Skeletal muscle satellite cell (primary cell): ENCODE results near the gene EDARADD. TPM values are rescaled to one million over a fixed set of nuclear protein-coding genes. Genes with fewer than 3 reads are reported as not detected.
"Not testable (repeated sequence)": the region's sequence is repeated elsewhere in the genome, so short reads cannot be mapped to it uniquely, and the experiment has no call there.

Source experiments
- H3K27me3 ChIP-seq: 2 replicates; pipeline ENCODE4 v1.7.0; 2013; ENCODE audit warnings: low read length; ENCODE audit not compliant: control insufficient read depth, insufficient read depth
- H3K36me3 ChIP-seq: 2 replicates; pipeline ENCODE4 v1.7.0; 2013; ENCODE audit warnings: mild to moderate bottlenecking, control low read depth, low read length; ENCODE audit not compliant: insufficient read depth
- H3K4me1 ChIP-seq: 2 replicates; pipeline ENCODE4 v1.7.0; 2013; ENCODE audit warnings: low read length; ENCODE audit not compliant: control insufficient read depth, insufficient read depth
- H3K4me2 ChIP-seq: 2 replicates; pipeline ENCODE4 v1.7.0; 2013; ENCODE audit warnings: mild to moderate bottlenecking, low read length
- H3K4me3 ChIP-seq: 2 replicates; pipeline ENCODE4 v1.7.0; 2013; ENCODE audit warnings: low read length
- H3K9ac ChIP-seq: 2 replicates; pipeline ENCODE4 v1.7.0; 2013; ENCODE audit warnings: mild to moderate bottlenecking, low read depth, low read length, moderate library complexity
- H3K9me3 ChIP-seq: replicated peaks from 2 replicates; pipeline ENCODE4 v1.7.0; 2013; ENCODE audit warnings: mild to moderate bottlenecking, control low read depth, low read length
- total RNA-seq: library from RNA; depleted of rRNA; stranded (reverse); fragments of >200 nt; gene quantifications from 2 replicates; pipeline ENCODE4 v1.2.3, GENCODE V29; 2012; rRNA removed

Gene EDARADD
- not detected in 2 replicates for total RNA-seq

DNA sequence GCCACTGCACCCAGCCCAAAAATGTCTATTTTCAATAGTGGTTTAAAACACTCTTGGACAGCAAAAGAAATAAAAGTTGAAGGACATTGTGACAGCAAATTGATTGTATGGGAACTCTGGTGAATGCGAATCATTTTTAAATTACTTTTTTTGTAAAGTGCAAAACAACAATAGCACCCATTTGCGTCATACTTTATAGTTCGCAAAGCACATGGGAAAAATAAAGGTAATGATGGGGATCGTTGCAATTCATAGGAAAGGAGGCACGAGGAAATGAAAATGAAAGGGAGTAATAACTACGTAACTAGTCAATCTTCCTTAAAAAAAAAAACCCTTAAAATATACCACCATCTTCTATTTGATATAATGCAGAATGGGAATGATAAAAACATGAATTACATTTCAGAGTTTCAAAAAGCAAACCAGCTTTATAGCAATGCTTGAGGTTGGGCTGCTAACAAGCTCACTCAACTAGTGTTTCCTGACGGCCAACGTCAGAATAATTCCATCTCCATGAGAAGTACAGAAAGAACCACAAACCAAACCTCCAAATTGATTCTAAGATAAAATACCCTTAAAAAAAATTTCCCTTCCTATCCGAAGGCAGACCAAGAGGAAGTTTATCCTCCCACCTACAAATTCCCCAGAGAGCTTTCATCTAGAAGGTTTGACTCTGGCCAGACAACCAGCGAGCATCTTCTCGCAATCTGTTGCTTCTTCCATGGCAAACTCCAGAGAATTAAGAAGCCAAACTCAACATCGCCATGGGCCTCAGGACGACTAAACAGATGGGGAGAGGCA is at the start of gene EDARADD:
Gene EDARADD (plus strand): TSS at position 606 of the 801 bp plus-strand sequence. CDS start 159 bp downstream, at position 765.
- Histone ChIP-seq H3K9me3 (no peaks in the 10 kb centered on the region), H3K27me3 (peaks cover 37% of the 10 kb centered on the region), H3K9ac (peak within 1 kb of the TSS; percentile 21), H3K36me3 (no peaks in the 10 kb centered on the region), H3K4me1 (no peaks in the 10 kb centered on the region), H3K4me3 (peak within 1 kb of the TSS; percentile 74), H3K4me2 (peak within 1 kb of the TSS; percentile 94)

DNA sequence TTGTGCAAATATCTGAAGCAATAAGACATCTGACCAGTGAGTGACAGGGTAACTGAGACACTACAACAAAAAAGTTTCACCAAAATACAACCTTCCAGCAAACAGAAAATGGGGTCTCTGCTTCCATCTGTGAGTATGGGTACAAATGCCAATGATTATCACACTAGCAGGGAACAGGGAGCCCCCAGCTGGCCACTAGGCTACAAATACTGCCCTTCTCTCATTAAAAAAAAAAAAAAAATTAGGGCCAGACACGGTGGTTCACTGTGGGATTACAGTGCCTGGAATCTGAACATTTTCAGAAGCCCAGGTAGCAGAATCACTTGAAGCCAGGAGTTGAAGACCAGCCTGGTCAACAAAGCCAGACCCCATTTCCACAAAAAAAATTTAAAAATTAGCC is 48.4 kb upstream of the EDARADD start:
- no peak overlapping the region for H3K9ac ChIP-seq
- no peak overlapping the region for H3K4me3 ChIP-seq
- H3K9me3 ChIP-seq, result no peaks in the 10 kb centered on the region
- no peaks in the 10 kb centered on the region for H3K36me3 ChIP-seq
- no peaks in the 10 kb centered on the region for H3K4me1 ChIP-seq
- H3K27me3 ChIP-seq, result no peaks in the 10 kb centered on the region
- H3K4me2 ChIP-seq, result no peak overlapping the region

DNA sequence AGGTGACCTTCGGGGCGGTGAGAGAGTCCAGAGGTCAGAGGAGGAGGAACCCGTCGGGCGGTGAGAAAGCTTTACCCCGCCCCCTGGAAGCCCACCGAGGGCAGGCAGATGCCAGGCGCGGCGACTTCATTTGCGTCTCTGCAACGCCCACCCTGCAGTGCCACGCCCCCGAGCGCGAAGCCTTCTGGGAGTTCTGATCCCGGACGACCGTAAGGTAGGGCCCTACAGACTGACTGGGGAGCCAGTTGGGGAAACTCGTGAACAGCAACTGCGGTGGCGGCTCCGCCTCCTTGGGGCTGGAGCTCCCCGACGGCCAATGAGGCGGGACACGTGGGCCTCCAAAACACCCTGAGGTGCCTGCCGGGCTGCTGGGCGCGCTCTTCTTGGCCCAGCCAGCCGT is 46.0 kb upstream of the EDARADD start:
- H3K4me2 ChIP-seq, result no peak overlapping the region
- H3K27me3 ChIP-seq, result no peaks in the 10 kb centered on the region
- H3K9me3 ChIP-seq, result no peaks in the 10 kb centered on the region
- no peak overlapping the region for H3K9ac ChIP-seq
- H3K4me3 ChIP-seq, result no peak overlapping the region
- no peaks in the 10 kb centered on the region for H3K4me1 ChIP-seq
- H3K36me3 ChIP-seq, result no peaks in the 10 kb centered on the region

DNA sequence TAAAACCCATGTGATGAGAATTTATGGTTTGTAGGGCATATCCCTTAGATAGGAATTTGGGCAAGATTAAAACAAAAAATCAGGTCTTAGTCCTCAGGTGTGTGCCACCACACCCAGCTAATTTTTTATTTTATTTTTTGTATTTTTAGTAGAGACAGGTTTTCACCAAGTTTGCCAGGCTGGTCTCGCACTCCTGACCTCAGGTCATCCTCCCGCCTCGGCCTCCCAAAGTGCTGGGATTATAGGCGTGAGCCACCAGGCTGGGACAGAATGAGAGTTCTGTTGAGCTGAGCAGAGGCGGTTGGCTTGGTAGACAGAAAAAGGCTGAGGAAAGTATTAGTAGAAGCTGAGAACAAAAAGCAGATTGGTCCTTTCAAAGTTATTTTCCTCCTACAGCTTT is 43.8 kb upstream of the EDARADD start:
- H3K4me3 ChIP-seq, result no peak overlapping the region
- H3K4me1 ChIP-seq, result no peaks in the 10 kb centered on the region
- H3K4me2 ChIP-seq, result no peak overlapping the region
- no peaks in the 10 kb centered on the region for H3K27me3 ChIP-seq
- no peaks in the 10 kb centered on the region for H3K36me3 ChIP-seq
- no peak overlapping the region for H3K9ac ChIP-seq
- no peaks in the 10 kb centered on the region for H3K9me3 ChIP-seq

DNA sequence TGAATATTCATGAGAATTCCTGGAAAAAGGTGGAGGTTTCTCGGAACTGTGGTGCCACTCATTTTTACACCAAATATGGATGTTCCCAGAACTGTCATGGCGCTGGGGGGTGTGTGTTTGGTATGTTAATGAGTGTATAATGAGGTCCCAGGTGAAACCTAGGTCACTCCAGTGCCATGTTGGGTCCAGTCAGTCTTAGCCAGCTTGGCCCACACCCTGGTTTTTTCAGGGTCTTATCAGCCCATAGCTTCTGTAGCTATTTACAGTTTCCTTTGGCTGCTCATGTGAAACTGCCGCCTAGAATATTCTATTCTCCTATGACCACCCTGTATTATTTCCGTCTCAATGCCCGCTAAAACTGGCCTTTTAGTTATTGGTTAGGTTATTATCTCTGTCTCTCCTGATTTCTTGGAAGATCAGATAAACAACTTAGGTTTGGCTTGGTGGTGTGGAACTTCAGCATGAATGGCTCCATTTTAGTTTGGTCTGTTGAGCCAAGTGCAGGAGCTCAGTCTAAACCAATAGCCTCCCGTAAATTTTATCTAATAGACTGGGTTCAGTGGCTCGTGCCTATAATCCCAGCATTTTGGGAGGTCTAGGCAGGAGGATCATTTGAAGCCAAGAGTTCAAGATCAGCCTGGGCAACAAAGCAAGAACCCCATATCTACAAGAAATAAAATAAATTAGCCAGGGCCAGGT is 42.1 kb upstream of the EDARADD start:
- H3K27me3 ChIP-seq, result no peaks in the 10 kb centered on the region
- H3K9ac ChIP-seq, result no peak overlapping the region
- no peak overlapping the region for H3K4me3 ChIP-seq
- no peak overlapping the region for H3K4me2 ChIP-seq
- H3K36me3 ChIP-seq, result no peaks in the 10 kb centered on the region
- H3K4me1 ChIP-seq, result no peaks in the 10 kb centered on the region
- H3K9me3 ChIP-seq, result no peaks in the 10 kb centered on the region

DNA sequence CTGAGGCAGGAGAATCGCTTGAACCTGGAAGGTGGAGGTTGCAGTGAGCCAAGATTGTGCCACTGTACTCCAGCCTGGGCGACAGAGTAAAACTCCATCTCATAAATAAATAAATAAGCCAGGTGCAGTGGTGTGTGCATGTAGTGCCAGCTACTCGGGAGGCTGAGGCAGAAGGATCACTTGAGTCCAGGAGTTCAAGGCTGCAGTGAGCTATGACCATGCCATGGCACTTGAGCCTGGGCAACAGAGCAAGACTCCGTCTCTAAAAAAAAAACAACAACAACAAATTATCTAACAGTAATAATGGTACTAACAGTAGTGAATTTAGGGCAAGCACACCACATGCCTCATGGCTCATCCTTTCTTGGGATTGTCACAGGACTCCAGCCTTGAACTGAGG is 41.3 kb upstream of the EDARADD start:
- not testable (repeated sequence) for H3K4me2 ChIP-seq, H3K4me1 ChIP-seq, H3K36me3 ChIP-seq, H3K9me3 ChIP-seq, H3K4me3 ChIP-seq, H3K9ac ChIP-seq, H3K27me3 ChIP-seq

DNA sequence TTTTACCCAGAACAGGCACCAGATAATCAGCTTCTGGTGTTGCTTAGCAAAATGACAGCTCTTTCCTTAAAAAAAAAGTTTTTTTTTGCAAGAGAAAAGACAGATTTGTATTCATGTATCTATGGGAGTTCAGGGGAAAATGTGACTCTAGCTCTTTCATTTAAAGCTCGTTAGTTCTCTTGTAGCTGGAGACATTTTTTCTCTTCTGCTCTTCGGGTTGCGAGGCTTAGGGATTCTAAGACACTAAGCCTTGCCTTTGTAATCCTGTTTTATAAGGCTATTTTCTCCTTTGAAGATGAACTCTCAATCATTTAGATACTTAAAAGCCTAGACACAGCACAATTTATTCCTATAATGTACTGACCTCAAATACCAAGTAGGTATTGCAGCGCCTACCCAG is 40.3 kb upstream of the EDARADD start:
- no peak overlapping the region for H3K4me3 ChIP-seq
- H3K27me3 ChIP-seq, result no peaks in the 10 kb centered on the region
- no peak overlapping the region for H3K9ac ChIP-seq
- H3K4me1 ChIP-seq, result no peaks in the 10 kb centered on the region
- no peaks in the 10 kb centered on the region for H3K9me3 ChIP-seq
- H3K4me2 ChIP-seq, result no peak overlapping the region
- H3K36me3 ChIP-seq, result no peaks in the 10 kb centered on the region

DNA sequence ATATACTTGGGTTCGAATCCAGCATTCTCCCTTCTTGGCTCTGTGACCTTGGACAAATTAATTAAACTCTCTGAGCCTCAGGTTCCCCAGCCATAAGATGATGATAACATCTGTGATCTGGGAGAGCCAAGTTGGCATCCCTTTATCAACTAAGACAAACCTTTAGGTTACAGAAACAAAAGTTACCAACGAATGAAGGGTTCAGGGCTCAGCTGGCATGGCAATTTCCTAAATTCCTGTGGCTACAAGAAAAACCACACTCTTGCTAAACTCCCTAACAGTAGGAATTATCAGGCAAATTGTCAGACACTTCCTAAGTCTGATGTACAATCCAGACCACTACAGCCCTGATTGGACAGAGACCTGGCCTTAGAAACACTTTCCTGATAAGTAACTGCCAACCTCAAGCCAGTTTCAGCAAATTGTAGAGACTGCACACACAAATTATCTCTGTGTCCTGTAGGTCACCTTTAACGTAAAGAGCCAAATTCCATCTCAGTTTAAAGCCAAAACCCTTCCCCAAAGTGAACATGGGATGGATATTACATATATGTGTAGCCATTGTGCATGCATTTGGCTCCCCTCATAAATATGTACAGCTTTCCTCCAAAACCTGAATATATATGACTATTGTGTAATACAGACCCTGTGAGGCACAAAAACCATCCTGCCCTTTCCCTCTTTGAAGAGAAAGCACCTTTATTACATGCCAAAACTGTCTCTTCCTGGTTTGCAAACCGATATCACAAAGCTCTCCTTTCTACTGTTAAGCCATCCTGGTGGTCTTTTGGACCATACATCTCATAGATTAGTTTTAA is 39.5 kb upstream of the EDARADD start:
- Histone ChIP-seq H3K36me3 (no peaks in the 10 kb centered on the region), H3K27me3 (no peaks in the 10 kb centered on the region), H3K9ac (no peak overlapping the region), H3K9me3 (no peaks in the 10 kb centered on the region), H3K4me2 (no peak overlapping the region), H3K4me1 (no peaks in the 10 kb centered on the region), H3K4me3 (no peak overlapping the region)

DNA sequence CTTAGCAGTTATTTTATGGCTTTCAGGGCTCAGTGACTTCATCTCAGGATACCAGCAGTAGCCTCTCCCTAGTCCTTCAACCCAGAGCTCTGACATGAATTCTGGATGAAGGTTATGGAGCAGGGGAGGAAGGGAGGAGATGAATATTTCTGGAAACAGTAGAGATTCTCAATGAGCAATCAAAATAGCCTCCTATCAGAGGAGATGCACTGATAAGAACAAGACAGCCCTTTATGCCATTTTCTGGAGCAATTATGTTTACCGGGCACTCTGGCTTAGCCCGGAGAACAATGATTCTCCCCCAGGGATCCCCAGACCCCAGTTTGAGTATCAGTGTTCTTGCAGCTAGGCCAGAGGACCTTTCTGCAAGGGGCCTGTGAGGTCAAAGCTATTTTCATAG is 37.9 kb upstream of the EDARADD start:
- Histone ChIP-seq H3K4me2 (no peak overlapping the region), H3K9ac (no peak overlapping the region), H3K4me1 (no peaks in the 10 kb centered on the region), H3K4me3 (no peak overlapping the region), H3K27me3 (no peaks in the 10 kb centered on the region), H3K9me3 (no peaks in the 10 kb centered on the region), H3K36me3 (no peaks in the 10 kb centered on the region)

DNA sequence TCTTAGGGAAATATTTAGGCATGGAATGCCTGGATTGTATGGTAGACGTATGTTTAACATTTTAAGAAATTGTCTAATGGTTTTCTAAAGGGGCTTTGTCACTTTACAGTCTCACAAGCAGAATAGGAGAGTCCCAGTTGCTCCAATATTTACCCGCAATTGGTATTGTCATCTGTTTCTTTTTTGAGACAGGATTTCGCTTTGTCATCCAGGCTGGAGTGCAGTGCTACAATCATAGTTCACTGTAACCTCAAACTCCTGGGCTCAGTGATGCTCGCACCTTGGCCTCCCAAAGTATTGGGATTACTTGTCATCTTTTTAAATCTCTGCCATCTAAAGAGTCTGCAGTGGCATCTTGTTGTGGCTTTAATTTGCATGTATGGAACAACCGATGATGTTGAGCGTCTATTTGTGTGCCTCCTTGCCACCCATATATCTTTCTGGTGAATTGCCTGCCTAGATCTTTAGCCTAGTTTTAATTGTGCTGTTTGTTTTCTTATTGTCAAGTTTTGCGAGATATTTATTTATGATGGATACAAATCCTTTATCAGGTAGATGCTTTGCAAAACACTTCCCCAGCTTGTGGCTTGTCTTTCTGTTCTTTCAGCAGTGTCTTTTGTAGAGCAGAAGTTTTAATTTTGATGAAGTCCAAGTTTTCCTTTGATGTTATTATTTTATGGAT is 32.0 kb upstream of the EDARADD start:
- H3K4me1 ChIP-seq, result no peaks in the 10 kb centered on the region
- H3K27me3 ChIP-seq, result no peaks in the 10 kb centered on the region
- H3K4me3 ChIP-seq, result no peak overlapping the region
- H3K9ac ChIP-seq, result no peak overlapping the region
- H3K36me3 ChIP-seq, result no peaks in the 10 kb centered on the region
- H3K9me3 ChIP-seq, result no peaks in the 10 kb centered on the region
- no peak overlapping the region for H3K4me2 ChIP-seq

DNA sequence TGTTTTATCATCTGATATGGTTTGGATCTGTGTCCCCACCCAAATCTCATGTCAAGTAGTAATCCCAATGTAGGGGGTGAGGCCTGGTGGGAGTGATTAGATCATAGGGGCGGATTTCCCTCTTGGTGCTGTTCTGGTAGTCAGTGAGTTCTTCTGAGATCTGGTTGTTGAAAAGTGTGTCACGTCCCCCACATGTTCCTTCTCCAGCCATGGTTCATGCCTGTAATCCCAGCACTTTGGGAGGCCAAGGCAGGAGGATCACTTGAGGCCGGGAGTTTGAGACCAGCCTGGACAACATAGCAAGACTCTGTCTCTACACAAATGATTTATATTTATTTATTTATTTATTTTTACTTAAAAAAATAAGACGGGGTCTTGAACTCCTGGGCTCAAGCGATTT is 30.8 kb upstream of the EDARADD start:
- Histone ChIP-seq H3K9ac (no peak overlapping the region), H3K27me3 (no peaks in the 10 kb centered on the region), H3K9me3 (no peaks in the 10 kb centered on the region), H3K4me1 (no peaks in the 10 kb centered on the region), H3K4me2 (no peak overlapping the region), H3K4me3 (no peak overlapping the region), H3K36me3 (no peaks in the 10 kb centered on the region)
